ENCODE measurements around the gene ZFAND6. TPM values are rescaled to one million over a fixed set of nuclear protein-coding genes. Genes with fewer than 3 reads are reported as not detected.

ZFAND6 gene
- total RNA-seq, 1 donor from 2014 or later = 77.3 TPM

DNA sequence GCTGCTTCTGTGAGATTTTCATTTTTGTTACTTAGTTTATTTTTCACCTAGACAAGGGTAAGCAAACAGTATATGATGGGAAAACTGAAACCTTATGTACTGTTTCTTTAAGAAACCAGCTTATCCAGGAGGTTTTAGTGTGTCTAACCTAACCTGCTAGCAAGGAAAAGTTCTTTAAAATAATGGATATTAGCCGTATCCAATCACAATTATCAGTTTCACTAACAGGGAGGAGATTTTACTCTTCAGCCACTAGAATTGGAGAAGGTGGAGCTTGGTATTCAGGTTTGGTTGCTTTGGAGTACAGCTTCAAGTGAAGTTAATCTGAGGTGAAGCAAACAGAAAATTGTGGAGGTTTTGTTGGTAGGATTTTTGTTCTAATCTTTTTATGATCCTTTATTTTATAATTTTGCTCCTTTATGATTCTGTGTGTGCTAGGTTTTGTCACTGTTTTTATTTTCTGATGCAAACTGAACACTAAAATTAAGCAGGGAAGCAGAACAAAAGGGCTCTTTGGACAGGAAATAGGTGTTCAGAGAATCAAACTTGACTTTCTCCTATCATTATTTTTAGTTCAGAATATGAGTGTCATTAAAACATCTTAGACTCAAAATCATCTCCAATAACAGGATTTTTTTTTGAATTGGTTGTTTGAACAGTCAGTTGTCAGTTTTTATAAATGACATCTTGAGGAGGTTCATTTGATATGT is 13.0 kb downstream of the ZFAND6 start:
- Mint-ChIP-seq H3K4me1 (ENCODE audit: unreplicated experiment) (peaks cover 17% of the 10 kb centered on the region), H3K27me3 (ENCODE audit: unreplicated experiment) (no peaks in the 10 kb centered on the region), H3K9me3 (ENCODE audit: unreplicated experiment) (no peaks in the 10 kb centered on the region), H3K4me3 (ENCODE audit: unreplicated experiment) (peak overlapping the region; percentile 93), H3K27ac (ENCODE audit: unreplicated experiment) (peak overlapping the region; percentile 98), H3K36me3 (ENCODE audit: low read depth, unreplicated experiment) (no peaks in the 10 kb centered on the region)
- TF ChIP-seq, protein P1, sequence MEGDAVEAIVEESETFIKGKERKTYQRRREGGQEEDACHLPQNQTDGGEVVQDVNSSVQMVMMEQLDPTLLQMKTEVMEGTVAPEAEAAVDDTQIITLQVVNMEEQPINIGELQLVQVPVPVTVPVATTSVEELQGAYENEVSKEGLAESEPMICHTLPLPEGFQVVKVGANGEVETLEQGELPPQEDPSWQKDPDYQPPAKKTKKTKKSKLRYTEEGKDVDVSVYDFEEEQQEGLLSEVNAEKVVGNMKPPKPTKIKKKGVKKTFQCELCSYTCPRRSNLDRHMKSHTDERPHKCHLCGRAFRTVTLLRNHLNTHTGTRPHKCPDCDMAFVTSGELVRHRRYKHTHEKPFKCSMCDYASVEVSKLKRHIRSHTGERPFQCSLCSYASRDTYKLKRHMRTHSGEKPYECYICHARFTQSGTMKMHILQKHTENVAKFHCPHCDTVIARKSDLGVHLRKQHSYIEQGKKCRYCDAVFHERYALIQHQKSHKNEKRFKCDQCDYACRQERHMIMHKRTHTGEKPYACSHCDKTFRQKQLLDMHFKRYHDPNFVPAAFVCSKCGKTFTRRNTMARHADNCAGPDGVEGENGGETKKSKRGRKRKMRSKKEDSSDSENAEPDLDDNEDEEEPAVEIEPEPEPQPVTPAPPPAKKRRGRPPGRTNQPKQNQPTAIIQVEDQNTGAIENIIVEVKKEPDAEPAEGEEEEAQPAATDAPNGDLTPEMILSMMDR (IDR thresholded peaks at IDR 0.05; ENCODE audit: unreplicated experiment) = no peak
- DNase-seq (ENCODE audit: low spot score) = peak; percentile 10

DNA sequence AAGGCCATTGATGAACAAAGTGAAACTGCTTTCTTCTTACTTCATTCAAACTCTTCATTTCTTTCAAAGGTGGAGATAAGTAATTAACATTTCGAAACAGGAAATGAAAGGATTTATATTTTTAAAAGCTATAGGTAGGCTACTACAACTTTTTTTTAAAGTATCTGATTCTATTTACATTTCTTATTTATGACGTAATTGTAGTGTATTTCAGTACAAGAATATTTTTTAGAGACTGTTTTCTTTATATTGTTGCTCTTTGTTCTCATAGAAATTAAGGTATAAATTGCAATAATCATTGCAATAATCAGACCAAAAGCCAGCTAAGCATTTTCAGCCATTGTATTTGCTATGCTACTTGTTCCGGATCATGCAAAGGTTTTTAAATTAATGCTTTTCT is 13.7 kb downstream of the ZFAND6 start:
- Mint-ChIP-seq H3K9me3 (ENCODE audit: unreplicated experiment) (no peaks in the 10 kb centered on the region), H3K27ac (ENCODE audit: unreplicated experiment) (peak overlapping the region; percentile 98), H3K27me3 (ENCODE audit: unreplicated experiment) (no peaks in the 10 kb centered on the region), H3K4me3 (ENCODE audit: unreplicated experiment) (peak overlapping the region; percentile 62), H3K4me1 (ENCODE audit: unreplicated experiment) (peaks cover 20% of the 10 kb centered on the region), H3K36me3 (ENCODE audit: low read depth, unreplicated experiment) (no peaks in the 10 kb centered on the region)
- TF ChIP-seq, protein P1 (IDR thresholded peaks at IDR 0.05; ENCODE audit: unreplicated experiment) = no peak
- DNase-seq (ENCODE audit: low spot score) = no peak

DNA sequence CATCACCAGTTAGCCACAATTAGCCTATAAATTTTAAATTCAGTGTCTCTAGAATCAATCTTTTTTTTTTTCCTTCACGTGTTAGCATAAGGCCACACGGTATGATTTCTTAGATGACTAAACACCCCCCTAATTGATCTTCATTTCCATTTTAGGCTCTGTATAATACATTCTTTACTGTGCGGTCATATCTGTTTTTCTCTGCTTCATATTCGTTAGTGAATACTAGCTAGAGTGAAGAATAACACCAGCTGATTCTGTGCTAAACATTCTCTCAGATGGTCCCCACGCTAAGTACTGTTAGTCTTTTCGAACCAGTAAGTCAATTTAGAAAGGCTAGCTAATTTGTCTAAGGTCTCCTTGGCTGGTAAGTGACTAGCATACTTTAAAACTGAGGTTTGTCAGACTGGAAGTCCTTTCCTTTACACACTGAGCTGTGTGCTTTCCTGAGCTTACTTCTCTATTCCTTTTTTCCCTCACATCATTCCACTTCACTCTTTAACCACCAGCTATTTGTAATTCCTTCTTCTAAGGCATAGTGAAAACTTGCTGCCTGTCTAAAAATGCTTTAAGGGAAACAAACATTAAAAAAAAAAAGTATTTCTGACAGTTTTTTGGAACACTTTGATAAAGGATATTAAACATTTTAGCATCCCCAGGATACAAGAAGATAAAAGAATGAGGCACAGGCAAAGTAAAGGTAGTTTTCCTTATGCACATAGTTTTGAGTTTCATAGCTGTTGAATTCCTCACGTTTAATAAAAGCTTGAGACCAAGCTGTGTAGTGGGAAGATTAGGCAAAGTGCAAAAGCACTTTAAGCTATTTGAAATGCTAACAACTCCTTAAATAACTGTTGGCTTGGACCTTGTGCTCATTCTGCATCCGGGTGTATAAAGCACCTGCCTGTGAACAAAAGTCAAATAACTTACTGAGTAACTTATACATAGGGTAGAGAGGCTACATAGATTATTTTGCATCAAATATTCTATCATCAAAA is 17.1 kb downstream of the ZFAND6 start:
- H3K27me3 Mint-ChIP-seq (ENCODE audit: unreplicated experiment) = no peaks in the 10 kb centered on the region
- H3K27ac Mint-ChIP-seq (ENCODE audit: unreplicated experiment) = no peak overlapping the region
- peaks cover 4% of the 10 kb centered on the region for H3K36me3 Mint-ChIP-seq (ENCODE audit: low read depth, unreplicated experiment)
- no peak for DNase-seq (ENCODE audit: low spot score)
- H3K4me1 Mint-ChIP-seq (ENCODE audit: unreplicated experiment) = peaks cover 28% of the 10 kb centered on the region
- H3K9me3 Mint-ChIP-seq (ENCODE audit: unreplicated experiment) = no peaks in the 10 kb centered on the region
- no peak overlapping the region for H3K4me3 Mint-ChIP-seq (ENCODE audit: unreplicated experiment)
- TF ChIP-seq, protein P1 (IDR thresholded peaks at IDR 0.05; ENCODE audit: unreplicated experiment) = no peak

DNA sequence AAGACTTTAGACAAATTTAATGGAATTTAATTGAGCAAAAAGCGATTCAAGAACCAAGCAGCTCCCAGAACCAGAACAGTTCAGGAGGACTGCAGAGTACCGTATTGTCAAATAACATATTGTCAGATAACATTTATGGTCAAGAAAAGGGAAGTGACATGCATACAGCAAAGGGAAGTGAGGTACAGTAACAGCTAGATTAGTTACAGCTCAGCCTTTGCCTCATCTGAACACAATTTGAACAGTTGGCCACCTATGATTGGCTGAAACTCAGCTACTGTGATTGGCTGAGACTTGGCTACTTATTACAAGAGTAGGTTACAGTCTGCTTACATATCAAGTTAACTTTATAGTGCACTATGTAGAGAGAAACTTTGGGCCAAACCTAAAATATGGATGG is 21.9 kb downstream of the ZFAND6 start:
- Mint-ChIP-seq H3K27ac (ENCODE audit: unreplicated experiment) (no peak overlapping the region), H3K4me3 (ENCODE audit: unreplicated experiment) (no peak overlapping the region), H3K4me1 (ENCODE audit: unreplicated experiment) (peaks cover 18% of the 10 kb centered on the region), H3K36me3 (ENCODE audit: low read depth, unreplicated experiment) (peaks cover 4% of the 10 kb centered on the region), H3K9me3 (ENCODE audit: unreplicated experiment) (no peaks in the 10 kb centered on the region), H3K27me3 (ENCODE audit: unreplicated experiment) (no peaks in the 10 kb centered on the region)
- TF ChIP-seq, protein P1 (IDR thresholded peaks at IDR 0.05; ENCODE audit: unreplicated experiment) = no peak
- no peak for DNase-seq (ENCODE audit: low spot score)
